SU-DHL-6 (cell line): ENCODE measurements around the gene C5orf58.

Experiments
- H2AFZ ChIP-seq: fragments of 200-600 bp; sonication (generic); 2 replicates; pipeline ENCODE4 v1.6.1; 2014; ENCODE audit warnings: low read depth, mild to moderate bottlenecking, moderate library complexity, mixed read lengths, antibody characterized with exemption, low read length; ENCODE audit not compliant: severe bottlenecking
- H3F3A ChIP-seq: fragments of 200-600 bp; shearing (Covaris generic); 2 replicates; pipeline ENCODE4 v1.6.0; 2016; ENCODE audit warnings: antibody characterized with exemption, mild to moderate bottlenecking; ENCODE audit not compliant: insufficient read depth
- H3K27ac ChIP-seq: fragments of 200-600 bp; sonication (generic); 2 replicates; pipeline ENCODE4 v1.5.1; 2016; ENCODE audit warnings: low read depth, mild to moderate bottlenecking, low read length, moderate library complexity, mixed read lengths
- H3K27me3 ChIP-seq: fragments of 200-600 bp; sonication (generic), shearing (Covaris generic); 2 replicates; pipeline ENCODE4 v1.6.0; 2014; ENCODE audit warnings: mild to moderate bottlenecking, low read length
- H3K36me3 ChIP-seq: fragments of 200-600 bp; sonication (generic); 2 replicates; pipeline ENCODE4 v1.6.1; 2014; ENCODE audit warnings: mild to moderate bottlenecking, low read length, mixed read lengths
- H3K4me2 ChIP-seq: fragments of 300-600, 200-600 bp; shearing (Covaris generic), sonication (generic); 2 replicates; pipeline ENCODE4 v1.6.0; 2014; ENCODE audit warnings: low read length, low read depth, mild to moderate bottlenecking; ENCODE audit not compliant: poor library complexity, severe bottlenecking
- H3K4me3 ChIP-seq: fragments of 200-600 bp; sonication (generic); 2 replicates; pipeline ENCODE4 v1.5.1; 2014; ENCODE audit warnings: antibody characterized with exemption, low read length, mild to moderate bottlenecking, mixed read lengths; ENCODE audit not compliant: insufficient read depth, poor library complexity, severe bottlenecking
- H3K79me2 ChIP-seq: fragments of 200-600 bp; sonication (generic); 2 replicates; pipeline ENCODE4 v1.6.1; 2014; ENCODE audit warnings: mild to moderate bottlenecking, low read length, moderate library complexity; ENCODE audit not compliant: insufficient read depth
- H3K9ac ChIP-seq: fragments of 200-600 bp; sonication (generic); 2 replicates; pipeline ENCODE4 v1.7.0; 2014; ENCODE audit warnings: mild to moderate bottlenecking, low read length
- H3K9me2 ChIP-seq: fragments of 200-600 bp; sonication (generic); replicated peaks from 2 replicates; pipeline ENCODE4 v1.6.1; 2014; ENCODE audit warnings: low read length; ENCODE audit not compliant: insufficient read depth
- H3K9me3 ChIP-seq: fragments of 200-600 bp; sonication (generic); 2 replicates; pipeline ENCODE4 v1.6.1; 2014; ENCODE audit warnings: low read length, mixed read lengths; ENCODE audit not compliant: insufficient read depth
- H4K20me1 ChIP-seq: fragments of 200-600 bp; sonication (generic); 2 replicates; pipeline ENCODE4 v1.6.1; 2014; ENCODE audit warnings: low read depth, mild to moderate bottlenecking, antibody characterized with exemption, low read length, moderate library complexity, mixed read lengths
- EZH2phosphoT487 ChIP-seq: fragments of 200-600 bp; sonication (generic), shearing (Covaris generic); conservative IDR thresholded peaks from 2 replicates; pipeline ENCODE4 v1.6.1; 2018; ENCODE audit warnings: mild to moderate bottlenecking, antibody characterized with exemption, low read length, moderate library complexity, mixed read lengths
- TF ChIP-seq, protein P1 (sequence below): fragments of 200-600 bp; sonication (generic); IDR thresholded peaks from one replicate; pipeline ENCODE4 v1.5.1; 2017; ENCODE audit warnings: antibody characterized with exemption, mild to moderate bottlenecking, low read length, moderate library complexity; ENCODE audit not compliant: insufficient read depth, poor library complexity, severe bottlenecking

Gene C5orf58

GRCh38 chr5:170186156-170186555, 46.6 kb upstream of the C5orf58 start:
- no peaks in the 10 kb centered on the region for H3K79me2 ChIP-seq
- H3K27me3 ChIP-seq = no peaks in the 10 kb centered on the region
- H4K20me1 ChIP-seq = no peaks in the 10 kb centered on the region
- no peak overlapping the region for H3K4me2 ChIP-seq
- H3K9me2 ChIP-seq = no peaks in the 10 kb centered on the region
- H3K4me3 ChIP-seq = no peak overlapping the region
- no peak overlapping the region for H3K27ac ChIP-seq
- no peaks in the 10 kb centered on the region for H3F3A ChIP-seq
- H3K9me3 ChIP-seq = no peaks in the 10 kb centered on the region
- no peak overlapping the region for H2AFZ ChIP-seq
- no peak overlapping the region for H3K9ac ChIP-seq
- no peak for TF ChIP-seq EZH2phosphoT487
- TF ChIP-seq, protein P1, sequence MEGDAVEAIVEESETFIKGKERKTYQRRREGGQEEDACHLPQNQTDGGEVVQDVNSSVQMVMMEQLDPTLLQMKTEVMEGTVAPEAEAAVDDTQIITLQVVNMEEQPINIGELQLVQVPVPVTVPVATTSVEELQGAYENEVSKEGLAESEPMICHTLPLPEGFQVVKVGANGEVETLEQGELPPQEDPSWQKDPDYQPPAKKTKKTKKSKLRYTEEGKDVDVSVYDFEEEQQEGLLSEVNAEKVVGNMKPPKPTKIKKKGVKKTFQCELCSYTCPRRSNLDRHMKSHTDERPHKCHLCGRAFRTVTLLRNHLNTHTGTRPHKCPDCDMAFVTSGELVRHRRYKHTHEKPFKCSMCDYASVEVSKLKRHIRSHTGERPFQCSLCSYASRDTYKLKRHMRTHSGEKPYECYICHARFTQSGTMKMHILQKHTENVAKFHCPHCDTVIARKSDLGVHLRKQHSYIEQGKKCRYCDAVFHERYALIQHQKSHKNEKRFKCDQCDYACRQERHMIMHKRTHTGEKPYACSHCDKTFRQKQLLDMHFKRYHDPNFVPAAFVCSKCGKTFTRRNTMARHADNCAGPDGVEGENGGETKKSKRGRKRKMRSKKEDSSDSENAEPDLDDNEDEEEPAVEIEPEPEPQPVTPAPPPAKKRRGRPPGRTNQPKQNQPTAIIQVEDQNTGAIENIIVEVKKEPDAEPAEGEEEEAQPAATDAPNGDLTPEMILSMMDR = no peak
- H3K36me3 ChIP-seq = no peaks in the 10 kb centered on the region

DNA sequence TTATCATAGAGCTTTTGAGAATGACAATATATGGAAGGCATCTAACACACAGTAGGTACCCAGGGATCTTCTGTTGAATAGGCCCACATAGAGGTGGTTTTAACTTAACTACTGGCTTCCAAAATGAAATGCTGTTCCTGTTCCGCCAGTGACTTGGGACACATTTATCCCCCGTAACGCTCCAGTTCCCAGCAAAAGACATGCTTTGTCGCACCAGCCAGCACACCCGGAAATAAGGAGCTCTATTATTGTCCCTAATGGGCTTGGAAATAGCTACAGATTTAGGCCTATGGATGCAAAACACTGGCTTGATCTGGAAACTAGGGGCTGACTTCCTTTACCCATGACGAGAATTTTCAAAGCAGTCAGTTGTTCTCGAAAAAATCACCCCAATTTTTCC, 45.9 kb upstream of the C5orf58 start:
- TF ChIP-seq EZH2phosphoT487 = no peak
- TF ChIP-seq, protein P1 = no peak
- Histone ChIP-seq H2AFZ (no peak overlapping the region), H3K27me3 (no peaks in the 10 kb centered on the region), H3K9me2 (no peaks in the 10 kb centered on the region), H3K9me3 (no peaks in the 10 kb centered on the region), H3K9ac (no peak overlapping the region), H4K20me1 (no peaks in the 10 kb centered on the region), H3K27ac (no peak overlapping the region), H3K4me2 (no peak overlapping the region), H3K36me3 (no peaks in the 10 kb centered on the region), H3K4me3 (no peak overlapping the region), H3K79me2 (no peaks in the 10 kb centered on the region), H3F3A (no peaks in the 10 kb centered on the region)

GRCh38 chr5:170190436-170191134, 42.2 kb upstream of the C5orf58 start:
- no peak overlapping the region for H2AFZ ChIP-seq

More at GRCh38 chr5:170190436-170191134, 42.2 kb upstream of the C5orf58 start:
- no peak overlapping the region for H3K27ac ChIP-seq
- no peaks in the 10 kb centered on the region for H3K79me2 ChIP-seq
- no peaks in the 10 kb centered on the region for H3K36me3 ChIP-seq
- TF ChIP-seq EZH2phosphoT487 = no peak
- TF ChIP-seq, protein P1 = no peak
- H3K9ac ChIP-seq = no peak overlapping the region
- H3K9me3 ChIP-seq = no peaks in the 10 kb centered on the region
- no peak overlapping the region for H3K4me3 ChIP-seq
- H3K27me3 ChIP-seq = no peaks in the 10 kb centered on the region
- H3F3A ChIP-seq = no peaks in the 10 kb centered on the region
- H3K4me2 ChIP-seq = no peak overlapping the region
- no peaks in the 10 kb centered on the region for H4K20me1 ChIP-seq
- H3K9me2 ChIP-seq = no peaks in the 10 kb centered on the region
